Activated gamma-delta T cell (primary cell): ENCODE data around the gene RANBP10.

Experiments used
- DNase-seq: peaks from one replicate; lab custom pipeline; 2025; lab: John Stamatoyannopoulos, UW

RANBP10 gene

DNA sequence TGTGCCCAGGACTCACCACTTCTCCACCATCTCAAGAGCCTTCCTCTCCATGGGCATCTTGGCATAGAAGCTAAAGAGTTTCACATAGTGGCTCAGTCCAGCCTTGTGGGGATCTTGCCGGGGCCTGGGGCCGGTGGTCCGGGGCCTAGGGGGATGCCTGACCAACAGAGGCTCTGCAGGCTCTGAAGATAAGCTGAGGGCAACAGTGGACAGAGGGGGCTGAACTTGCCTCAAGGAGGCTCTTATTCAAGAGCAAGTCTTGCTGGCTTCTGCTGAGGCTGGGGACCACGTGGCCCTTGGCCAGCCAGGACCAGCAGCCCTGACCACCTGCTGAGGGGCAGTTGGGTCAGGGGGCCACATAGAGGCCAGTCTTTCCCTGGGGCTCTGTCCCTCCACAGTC lies 22.3 kb upstream of the RANBP10 start:
- DNase-seq, result no peak

DNA sequence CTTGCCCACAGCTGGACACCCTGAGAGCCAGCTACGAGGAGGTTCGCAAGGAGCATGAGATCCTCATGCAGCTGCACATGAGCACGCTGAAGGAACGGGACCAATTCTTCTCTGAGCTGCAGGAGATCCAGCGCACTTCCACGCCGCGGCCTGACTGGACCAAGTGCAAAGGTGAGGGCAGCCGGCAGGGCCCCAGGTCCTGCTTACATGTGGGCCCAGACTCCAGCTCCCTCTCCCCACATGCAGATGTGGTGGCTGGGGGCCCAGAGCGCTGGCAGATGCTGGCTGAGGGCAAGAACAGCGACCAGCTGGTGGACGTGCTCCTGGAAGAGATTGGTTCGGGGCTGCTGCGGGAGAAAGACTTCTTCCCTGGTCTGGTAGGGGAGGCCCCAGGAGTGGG lies 19.5 kb upstream of the RANBP10 start:
- DNase-seq, result no peak

DNA sequence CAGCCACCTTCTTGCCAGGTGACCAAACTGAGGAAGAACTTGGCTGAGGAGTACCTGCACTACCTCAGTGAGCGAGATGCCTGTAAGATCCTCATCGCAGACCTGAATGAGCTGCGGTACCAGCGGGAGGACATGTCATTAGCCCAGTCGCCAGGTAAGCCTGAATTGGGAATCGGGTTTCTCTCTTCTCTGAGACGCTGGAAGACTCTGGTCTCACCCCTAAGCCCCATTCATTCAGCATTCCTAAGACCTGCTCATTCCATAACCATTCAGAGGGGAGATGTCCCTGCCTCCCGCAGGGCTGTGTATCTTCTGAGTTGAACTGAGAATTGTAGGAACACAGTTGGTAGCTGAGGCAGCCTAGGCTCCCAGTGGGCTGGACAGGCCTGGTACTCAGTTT lies 18.8 kb upstream of the RANBP10 start:
- DNase-seq, result no peak

DNA sequence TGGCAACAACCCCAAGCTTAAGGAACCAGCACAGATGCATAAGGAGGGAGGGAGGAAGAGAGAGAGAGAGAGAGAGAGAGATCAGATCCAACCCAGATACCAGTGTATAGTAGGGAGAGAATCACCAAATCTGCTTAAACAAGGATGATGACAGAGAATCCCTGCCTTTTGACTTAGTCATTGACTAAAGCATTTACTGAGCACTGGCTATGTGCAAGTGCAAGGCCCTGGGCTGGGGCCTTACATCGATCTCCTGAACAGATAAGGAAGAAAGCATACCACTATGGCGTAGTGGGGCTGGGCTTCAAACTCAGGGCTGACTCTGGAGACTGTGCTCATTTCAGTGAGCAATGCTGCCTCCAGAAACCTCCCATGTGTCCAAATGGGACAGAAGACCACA lies 16.2 kb upstream of the RANBP10 start:
- no peak for DNase-seq

DNA sequence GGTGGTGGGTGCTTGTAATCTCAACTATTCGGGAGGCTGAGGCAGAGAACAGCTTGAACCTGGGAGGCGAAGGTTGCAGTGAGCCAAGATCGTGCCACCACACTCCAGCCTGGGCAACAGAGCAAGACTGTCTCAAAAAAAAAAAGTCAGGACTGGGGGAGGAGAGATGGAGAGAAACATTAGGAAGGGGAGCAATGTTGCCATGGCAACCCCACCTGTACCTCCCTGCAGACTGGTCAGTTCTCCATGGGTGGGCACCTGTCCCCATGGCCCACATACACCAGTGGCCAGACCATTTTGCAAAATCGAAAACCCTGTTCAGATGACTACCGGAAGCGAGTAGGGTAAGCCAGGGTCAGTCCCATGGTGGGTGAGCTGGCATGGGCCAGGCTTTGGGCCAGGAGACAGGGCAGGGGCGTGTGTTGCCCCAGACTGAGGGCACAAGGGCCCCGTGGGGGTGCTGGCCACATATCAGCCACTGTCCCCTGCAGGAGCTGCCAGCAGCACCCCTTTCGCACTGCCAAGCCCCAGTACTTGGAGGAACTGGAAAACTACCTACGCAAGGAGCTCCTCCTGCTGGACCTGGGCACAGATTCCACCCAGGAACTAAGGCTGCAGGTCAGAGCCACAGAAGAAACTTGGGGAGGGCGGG lies 14.4 kb upstream of the RANBP10 start:
- DNase-seq, result no peak

DNA sequence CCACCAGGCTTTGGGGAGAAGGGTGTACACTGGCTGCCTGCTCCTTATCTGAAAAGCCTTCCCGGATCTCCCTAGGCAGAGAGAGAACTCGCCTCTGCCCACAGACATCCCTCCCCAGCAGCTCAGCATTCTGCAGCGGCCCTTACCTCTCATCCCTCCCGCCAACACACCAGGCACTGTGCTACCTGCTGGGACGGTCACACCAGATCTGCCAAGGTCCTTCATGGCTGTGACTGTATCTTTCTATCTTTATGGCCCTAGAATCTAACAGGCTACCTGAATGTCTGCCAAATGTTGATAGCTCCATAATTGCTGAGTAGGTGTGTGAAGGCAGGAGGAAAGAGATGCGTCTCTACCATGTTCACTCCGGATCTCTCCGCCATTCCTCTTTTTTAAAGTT lies 8.2 kb upstream of the RANBP10 start:
- no peak for DNase-seq

DNA sequence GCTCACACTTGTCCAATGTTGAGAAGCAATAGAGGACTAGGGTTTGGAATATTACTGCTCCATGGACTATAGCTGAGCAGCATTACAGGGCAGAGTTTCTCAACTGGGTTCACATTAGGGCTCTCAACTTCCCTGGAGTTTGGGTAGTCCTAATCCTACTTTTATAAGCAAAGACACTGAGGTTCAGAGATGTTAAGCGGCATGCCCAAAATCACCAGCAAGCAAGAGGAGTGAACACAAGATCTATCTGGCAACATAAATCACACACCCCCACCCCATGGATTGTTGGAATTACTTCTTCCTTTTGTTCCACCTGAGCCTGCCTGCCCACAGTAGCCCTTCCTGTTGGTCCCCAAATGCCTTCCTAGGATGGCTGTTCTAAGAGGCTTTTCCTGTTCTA lies 5.5 kb upstream of the RANBP10 start:
- no peak for DNase-seq

DNA sequence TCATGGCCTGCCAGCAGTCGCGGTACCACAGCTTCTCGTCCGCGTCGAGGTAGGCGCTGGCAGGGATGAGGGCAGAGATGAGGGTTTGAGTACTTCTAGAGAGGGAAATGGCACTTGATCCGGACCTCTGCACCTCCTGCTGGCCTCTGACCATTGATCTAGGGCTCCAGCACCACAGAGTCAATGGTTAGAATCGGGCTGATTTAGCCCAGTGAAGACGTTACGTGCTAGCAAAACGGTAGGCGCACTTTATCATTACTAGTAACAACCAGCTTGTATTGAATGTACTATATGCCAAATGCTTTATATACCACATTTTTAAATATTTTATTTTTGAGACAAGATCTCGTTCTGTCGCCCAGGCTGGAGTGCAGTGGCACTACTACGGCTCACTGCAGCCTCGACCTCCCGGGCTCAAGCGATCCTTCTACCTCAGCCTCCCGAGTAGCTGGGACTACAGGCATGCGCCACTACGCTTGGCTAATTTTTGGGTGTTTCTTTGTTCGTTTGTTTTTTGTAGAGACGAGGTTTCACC lies 855 bp upstream of the RANBP10 start:
- no peak for DNase-seq

DNA sequence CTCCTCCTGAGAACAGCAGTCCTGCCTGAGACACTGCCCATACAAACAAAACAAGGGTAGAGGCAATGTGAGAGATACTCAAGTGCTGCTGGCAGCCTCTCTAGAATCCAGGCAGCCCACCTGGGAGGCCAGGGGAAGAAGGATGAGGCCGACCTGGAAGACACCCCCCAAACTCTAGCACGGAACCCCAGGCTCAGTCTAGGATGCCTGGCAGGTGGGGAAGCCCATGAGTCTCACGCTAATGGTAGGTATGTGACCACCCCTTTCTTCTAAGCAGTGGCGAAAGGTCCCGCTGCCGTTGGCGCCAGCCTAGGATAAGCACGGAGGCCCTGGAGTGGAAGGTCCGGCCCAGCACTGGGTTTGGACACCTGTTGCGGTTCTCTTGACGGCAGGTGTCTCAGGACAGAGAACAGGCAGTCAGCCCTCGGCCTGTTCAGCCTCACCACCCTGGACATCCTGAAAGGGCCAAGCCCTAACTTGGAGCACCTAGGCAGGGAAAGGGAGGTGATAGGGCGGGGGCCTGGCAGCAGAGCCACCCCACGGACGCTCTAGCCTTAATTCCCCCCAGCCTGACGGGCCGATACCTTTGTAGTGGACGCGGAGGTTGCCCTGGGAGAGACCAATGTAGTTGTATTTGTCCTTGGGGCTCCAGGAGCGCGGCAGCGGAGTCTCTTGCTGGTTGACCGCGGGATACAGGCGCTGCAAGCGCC lies 487 bp downstream of the RANBP10 start:
- no peak for DNase-seq

DNA sequence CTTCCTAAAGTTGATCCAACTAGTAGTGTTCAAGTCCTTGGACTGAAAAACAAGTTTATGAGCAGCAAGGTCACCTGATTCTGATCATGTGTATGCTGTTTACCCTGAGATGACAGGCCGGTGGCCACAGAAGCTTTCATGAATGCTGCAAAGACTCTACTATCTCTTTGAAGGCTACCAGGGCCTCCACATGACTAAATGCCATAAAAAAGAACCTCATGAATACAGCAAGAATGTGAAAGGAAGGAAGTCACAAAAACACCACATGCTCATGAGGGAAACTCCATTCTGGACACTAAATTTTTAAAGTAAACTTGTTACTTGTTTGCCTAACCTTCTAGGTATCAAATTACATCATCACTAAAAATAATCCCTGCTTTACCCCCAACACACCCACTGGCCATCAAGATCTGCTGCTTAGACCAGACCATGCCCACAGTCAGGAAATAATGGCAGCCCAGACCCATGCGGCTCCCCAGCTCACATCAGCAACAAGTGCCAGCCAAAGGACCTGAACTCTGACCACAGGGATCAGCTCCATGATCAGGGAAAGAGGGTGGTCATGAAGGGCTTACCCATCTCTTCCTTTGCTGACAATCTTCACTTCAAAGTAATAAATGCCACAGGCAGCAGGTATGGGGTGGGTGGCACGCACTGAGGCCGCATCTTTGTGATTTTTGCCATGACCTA lies 1.4 kb downstream of the RANBP10 start:
- no peak for DNase-seq

DNA sequence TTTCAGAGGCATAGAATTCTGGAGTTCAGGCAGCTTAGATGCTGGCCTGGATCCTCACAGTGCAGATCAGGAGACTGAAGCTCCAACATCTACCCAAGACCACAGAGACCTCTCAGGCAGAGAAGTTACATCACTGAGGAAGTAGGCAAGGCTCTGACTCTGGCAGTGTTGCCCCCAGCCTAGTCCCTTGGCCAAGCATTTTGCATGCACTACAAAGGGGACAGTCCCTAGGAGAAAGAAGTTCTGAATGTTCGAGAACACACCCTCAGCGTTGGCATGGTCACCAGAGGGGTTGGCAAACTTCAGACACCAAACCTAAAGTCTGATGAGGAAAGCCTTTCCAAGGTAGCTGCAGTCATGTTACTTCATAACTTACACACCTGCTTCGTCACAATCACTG lies 2.5 kb downstream of the RANBP10 start:
- no peak for DNase-seq

DNA sequence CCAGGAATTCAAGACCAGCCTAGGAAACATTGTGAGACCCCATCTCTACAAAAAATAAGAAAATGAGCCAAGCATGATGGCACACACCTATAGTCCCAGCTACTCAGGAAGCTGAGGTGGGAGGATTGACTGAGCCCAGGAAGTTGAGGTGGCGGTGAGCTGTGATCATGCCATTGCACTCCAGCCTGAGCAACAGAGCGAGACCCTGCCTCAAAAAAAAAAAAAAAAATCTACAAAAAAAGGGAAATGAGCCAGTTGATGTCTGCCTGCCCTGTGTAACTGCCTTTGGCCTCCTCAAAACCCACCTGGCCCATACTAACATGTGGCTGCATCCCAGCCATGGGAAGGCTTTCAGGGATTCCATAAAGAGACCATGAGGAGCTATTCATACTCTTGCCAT lies 4.5 kb downstream of the RANBP10 start:
- DNase-seq, result no peak

DNA sequence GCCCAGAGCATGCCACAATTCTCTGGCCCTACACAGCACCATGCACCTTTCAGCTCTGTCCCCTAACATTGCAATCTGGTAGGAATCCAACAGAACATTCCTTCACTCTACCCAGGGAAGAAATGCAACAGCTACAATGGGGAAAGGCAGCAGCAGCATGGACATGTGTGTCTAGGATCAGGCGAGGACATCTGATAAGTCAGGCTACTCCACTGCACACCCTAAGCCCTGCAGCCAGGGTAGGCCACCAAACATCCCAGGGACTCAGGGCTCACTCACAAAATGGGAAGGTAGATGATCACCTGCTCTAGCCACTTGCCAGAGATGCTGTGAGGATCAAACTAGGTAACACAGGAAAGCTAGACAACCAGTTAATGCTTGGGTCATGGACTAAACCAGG lies 5.1 kb downstream of the RANBP10 start:
- no peak for DNase-seq

DNA sequence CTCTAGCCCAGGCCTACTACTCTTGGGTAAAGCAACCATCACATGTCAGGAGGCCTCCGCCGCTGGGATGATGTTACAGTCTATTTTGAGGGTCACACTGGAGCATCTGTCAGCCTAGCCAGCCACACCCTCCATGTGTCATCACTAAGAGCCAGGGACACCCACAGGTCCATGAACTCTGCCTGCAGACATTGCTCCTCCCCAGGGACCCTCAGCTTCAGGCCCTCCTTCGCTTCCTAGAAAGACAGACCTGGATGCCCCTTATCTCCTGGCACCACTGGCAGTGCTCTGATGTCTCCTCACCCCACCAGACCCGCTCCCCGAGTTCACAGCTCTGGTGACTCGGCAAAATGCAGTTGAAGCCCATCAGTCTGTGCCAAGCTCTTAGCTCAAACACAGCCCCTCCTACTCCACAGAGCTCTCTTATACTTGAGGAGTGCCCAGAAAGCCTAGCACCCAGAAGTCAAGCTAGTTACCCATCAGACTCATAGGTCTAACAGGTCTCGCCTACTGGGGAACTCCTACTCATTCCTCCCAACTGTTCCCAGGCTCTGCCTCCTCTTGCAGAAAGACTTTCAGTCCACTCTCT lies 5.9 kb downstream of the RANBP10 start:
- DNase-seq, result no peak

DNA sequence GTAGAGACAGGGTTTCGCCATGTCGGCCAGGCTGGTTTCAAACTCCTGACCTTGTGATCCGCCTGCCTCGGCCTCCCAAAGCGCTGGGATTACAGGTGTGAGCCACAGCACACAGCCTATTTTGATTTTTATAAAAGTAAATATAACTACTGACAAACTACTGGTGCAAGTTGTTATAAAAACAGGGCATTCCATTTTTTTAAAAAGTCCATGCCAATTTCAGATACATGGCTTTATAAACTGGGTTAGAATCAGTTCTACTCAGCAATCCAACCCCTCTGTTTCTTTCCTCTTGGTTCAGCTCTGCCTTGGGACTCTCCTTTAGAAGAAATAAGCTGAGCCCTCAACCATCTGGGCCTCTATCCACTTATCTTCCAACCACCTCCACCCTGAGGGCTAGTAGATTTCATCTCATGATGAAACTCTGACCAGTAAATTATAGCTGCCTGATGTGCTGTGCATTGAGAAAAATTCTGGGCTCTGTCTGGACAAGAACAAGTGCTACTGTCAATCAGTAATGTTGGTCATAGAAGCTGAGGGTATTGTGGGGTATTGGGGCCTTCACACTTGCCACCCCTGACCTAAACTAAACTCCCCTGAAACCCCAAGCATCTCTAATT lies 10.2 kb downstream of the RANBP10 start:
- no peak for DNase-seq

DNA sequence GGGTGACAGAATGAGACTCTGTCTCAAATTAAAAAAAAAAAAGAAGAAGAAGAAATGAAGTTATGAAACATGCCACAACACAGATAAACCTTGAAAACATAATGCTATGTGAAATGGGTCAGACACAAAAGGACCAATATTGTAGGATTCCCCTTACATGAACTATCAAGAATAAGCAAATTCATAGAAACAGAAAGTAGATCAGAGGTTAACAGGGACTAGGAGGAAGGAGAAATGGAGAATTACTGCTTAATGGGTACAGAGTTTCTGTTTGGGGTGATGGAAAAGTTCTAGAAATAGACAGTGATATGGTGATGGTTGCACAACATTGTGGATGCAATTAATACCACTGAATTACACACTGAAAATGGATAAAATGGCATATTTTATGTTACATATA lies 16.3 kb downstream of the RANBP10 start:
- no peak for DNase-seq

DNA sequence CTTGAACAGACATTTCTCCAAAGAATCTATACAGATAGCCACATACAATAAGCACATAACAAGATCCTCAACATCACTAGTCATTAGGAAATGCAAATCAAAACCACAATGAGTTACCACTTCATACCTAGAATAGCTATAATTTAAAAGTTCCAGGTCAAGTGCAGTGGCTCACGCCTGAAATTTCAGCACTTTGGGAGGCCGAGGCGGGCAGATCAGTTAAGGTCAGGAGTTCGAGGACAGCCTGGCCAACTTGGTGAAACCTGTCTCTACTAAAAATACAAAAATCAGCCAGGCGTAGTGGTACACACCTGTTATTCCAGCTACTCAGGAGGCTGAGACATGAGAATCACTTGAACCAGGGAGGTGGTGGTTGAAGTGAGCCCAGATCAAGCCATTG lies 19.9 kb downstream of the RANBP10 start:
- DNase-seq, result no peak

DNA sequence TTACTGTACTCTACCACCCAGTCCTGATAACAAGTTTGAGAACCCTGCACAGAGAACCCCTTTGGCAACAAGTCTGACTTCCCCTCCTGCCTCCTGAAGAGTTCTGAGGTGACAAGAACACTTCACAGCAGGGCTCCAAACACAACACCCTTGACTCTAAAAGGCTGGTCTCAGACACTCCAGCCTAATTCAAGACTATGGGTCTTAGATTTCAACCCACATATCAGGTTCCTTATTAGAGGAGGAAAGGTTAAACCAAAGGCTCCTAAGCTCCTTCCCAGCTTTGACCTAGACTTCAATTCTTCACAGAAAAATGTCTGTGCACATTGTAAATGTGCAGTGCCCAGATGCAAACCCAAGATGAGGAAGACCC lies 23.0 kb downstream of the RANBP10 start:
- DNase-seq, result no peak

DNA sequence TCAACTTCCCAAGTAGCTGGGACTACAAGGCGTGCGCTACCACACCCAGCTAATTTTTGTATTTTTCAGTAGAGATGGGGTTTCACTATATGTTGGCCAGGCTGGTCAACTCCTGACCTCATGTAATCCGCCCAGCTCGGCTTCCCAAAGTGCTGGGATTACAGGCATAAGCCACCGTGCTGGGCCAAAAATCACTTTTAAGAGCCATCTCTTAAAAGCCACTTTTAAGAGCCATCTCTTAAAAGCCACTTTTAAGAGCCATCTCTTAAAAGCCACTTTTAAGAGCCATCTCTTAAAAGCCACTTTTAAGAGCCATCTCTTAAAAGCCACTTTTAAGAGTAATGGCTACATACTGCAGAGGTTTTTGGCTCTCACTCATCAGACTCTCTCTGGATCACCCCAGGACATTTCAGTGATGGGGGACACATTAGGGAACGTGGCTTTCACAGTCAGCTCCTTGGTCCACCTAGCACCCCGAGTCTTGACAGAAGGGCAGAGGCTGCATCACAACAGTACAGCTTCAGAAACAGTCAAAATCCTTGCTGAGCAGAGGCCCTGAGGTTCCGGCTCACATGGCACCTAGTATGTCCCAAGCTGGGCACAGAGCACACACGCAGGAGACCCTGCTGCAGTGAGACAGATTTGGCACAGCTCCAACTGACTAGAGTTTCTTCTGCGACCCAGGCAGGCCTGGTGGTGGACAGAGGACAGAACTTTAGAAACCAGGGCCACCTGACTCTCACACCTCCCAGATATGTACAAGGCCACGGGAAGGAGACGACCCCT lies 23.6 kb downstream of the RANBP10 start:
- no peak for DNase-seq

DNA sequence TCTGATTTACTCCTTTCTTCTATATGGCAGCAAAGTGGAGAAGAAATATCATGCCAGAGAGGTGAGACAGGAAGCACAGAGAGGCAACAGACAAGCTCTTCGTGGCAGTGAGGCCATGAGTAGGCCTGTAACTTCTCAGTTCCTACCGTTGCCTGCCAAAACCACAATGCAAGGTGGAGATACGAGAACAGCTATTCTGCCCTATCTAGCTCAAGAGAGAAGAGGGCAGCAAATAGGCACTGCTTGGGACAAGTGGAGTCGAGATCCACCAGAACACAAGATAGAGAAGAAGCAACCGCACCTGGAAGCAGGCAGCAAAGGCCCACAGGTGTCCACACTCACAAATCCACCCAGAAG lies 24.8 kb downstream of the RANBP10 start:
- no peak for DNase-seq

DNA sequence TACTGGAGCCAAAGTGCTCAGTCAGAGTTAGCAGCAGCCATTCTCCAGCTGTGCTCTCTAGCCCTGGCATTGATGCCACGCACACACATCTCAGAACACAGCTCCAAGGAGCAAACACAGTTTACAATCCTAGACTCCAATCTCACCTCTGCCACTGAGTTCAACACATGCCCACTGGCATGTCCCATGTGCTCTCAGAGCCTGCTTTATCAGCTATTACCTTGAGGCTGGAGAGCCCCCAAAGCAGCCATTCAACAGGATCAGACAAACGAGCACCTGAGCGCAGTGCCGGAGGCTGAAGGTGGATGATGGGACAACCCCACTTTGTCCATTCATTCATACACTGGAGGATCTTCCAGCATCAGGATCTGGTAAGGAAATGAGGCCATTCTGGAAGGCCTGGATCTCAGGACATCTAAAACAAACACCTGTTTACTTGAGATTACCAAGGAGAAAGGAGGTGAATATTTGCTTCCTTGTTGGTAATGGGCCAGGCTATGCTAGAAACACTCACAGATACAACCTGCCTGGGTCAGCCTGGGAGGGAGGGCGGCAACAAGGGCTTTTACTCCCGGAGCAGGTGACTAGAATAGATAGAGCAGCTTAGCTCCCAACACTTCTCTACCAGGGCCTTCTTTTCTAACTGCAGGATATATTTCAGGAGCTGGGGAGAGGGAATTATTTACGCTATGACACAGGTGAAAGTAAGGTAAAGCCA lies 25.4 kb downstream of the RANBP10 start:
- DNase-seq, result no peak
